ENCODE data around the gene ARGFX.

DNA sequence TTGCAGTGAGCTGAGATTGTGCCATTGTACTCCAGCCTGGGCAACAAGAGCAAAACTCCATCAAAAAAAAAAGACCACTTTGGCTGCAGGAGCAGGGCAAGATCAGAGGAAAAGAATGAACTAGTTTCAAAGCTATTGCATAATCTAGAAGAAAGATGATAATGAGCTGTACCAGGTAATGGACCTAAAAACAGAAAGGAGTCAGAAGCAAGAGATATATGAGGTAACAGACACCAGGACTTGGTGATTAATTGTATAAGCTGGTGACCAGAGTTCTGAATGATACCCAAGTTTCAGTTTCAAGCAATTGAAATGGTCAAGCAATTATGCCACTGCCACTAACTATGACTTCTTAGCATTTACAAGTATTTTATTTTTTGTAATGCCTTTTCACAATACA, 24.8 kb upstream of the ARGFX start:
- TF ChIP-seq POLR2AphosphoS5 (IDR thresholded peaks at IDR 0.05; ENCODE audit: low read depth, low read length) (no peak), TAF1 (IDR thresholded peaks at IDR 0.05; ENCODE audit: borderline replicate concordance, low read depth, low read length) (no peak), POLR2A (IDR thresholded peaks at IDR 0.05; ENCODE audit: low read depth, low read length) (no peak)
